CD4-positive, alpha-beta T cell treated with Interleukin-4 for 1 hour (primary cell): ENCODE results near the gene SRP68.

Source experiments
- DNase-seq, 2 donors: peaks; one replicate each; pipeline ENCODE4 v3.0.0-alpha.2; 2020 to 2022

The SRP68 gene

DNA sequence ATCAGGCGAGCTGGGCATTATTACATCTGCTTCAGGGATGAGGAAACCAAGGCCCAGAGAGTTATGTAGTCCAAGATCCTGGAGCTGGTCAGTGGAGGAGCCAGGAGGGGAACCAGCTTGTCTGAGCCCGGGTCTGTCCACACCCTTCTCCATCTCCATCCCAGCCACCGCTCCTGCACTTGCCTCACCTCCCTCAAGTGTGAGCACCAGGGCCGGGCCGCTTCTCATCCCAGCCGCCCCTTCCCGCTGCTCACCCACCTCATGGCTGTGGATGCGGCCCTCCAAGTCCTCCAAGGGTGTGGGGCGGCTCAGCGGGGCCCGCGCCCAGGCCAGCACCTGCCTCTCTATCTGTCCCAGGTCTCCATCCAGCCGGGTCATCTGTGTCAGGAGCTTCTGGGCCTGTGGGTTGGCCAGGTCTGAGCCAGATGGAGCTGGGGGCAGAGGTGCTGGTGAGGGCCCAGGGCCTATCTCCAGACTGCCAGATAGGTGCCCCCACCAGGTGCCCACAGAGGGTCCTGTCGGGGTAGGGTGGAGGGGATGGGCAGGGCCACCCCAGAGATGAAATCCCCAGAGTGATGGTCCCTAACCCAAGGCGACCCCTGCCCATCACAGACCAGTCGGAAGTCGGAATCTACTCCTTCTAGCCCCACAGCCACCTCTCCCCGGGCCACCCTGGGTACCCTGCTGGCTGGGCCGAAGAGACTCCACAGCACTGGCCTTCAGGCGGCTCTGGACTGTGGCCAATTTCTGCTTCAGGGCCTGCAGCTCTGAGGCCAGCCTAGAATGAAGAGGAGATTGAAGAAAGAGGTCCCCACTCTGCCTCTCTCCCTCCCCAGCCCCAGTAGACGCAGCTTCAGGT, 54.6 kb downstream of the SRP68 start:
- no peak for DNase-seq

DNA sequence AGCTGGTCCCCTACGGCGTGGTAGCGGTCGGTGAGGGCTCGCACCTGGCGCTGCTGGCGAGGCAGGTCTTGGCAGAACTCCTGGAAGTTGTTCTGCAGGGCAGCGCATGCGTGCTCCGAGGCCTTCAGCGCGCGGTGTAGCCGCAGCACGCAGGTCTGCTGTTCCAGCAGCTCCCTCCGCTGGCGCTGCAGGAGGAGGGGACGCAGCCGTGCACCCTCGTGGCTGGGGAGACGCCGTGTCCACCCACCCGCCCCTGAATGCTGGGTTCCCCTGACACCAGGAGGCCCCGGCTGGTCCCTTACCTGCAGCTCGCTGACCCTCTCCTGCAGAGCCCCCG, 57.4 kb downstream of the SRP68 start:
- DNase-seq = no peak

DNA sequence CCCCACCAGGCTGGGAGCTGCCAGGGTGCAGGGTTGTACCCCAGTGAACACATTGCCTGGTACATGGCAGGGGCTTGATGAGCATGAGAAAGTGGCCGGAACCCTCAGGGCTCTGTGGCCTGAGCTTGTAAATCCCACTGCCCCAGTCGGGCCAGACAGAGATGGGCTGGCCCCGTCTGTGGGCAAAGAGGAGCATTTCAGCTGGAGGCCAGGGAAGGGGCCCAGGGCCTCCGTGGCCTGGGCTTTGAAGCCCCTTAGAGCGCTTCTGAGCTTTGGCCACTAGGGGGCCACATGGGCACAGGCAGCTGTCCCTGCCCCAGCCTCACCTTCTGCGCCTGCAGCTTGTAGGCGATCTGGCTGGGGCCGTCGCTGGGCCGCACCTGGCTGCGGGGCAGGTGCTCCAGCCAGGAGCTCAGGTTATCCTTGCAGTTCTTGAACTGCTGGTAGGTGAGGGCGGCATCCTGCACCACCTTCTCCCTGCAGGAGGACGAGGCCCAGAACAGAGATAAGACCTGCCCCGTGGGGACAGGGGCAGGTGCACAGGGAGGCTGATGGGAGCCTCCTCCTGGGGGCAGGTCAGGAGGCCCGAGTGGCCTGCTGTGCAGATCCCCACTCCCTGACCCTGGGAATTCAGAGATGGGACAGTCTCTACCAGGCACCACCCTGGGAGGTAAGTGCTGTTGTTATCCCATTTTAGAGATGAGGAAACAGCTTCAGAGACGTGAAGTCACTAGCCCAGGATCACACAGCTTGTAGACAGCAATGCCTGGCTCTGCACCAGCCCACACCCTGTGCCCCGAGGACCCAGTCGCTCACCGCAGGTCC, 58.0 kb downstream of the SRP68 start:
- peak; percentile 78 to 80 for DNase-seq

DNA sequence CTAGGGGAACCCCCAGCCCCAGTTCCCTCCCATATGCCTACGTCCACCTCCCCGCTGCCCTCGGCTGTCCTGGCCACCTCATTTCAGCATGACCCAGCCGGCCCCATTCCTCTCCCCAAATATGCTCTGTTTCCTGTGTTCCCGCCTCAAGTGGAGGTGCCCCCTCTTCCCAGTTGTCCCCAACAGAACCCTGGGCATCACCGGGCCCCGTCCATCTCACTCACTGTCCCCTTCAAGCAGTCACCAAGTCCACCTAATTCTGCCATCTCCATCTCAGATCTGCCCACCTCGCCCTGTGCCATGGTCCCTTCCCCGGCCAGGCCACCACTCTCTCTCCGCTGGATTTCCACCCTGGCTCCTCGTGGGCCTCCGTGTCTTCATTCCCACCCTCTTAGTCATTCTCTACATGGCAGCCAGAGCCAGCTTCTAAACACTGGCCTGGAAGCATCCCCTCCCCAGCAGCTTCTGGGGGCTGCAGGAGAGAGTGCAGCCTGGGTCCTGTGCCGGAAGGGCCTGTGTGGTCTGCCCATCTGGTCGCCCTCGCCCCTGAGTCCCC, 58.9 kb downstream of the SRP68 start:
- no peak for DNase-seq

DNA sequence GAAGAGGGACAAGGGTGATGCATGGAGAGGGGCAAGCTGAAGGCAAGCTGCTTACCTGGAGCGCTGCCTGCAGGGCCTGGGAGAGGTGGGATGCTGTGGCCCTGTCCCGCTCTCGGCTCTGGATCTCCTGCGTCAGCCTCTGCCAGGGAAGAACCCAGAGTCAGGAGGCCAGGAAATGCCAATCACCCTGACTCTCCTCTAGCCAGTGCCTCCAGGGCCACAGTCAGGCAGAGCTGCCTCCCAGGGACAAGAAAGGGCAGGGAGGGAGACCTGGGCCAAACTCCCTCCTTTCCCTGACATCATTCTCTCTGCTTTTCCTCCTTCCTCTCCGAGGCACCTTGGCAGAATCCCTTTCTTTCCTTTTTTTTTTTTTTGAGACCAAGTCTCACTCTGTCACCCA, 60.4 kb downstream of the SRP68 start:
- no peak for DNase-seq

DNA sequence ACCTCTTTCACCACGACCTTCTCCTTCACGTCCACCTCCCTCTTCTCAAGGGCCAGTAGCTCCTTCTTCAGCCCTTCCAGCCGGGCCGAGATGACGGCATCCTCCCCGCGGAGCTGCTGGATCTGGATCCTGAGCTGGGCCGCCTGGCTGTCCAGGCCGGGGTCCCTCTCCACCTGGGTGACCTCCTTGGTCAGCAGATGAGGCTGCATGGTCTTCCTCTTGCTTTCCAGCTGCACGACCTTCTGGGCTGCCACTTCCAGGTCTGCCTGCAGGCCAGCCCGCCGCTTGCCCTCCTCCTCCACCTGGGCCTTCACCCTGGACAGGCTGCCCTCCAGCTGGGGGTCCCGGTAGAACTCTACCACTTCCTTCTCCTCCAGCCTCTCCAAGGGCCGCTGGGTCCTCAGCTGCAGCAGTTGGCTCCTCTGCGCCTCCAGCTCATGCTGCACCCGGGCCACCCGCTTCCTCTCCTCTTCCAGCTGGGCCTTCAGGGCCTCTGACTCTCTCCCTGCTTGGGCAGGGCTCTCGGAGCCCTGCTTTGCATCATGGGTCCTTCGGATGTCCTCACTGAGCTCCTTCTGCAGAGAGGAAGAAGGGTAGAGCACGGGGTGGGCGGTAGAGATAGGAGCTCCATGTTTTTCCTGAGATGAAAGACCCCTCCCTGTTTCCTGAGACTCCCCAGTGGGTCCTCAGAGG, 62.2 kb downstream of the SRP68 start:
- DNase-seq = no peak

DNA sequence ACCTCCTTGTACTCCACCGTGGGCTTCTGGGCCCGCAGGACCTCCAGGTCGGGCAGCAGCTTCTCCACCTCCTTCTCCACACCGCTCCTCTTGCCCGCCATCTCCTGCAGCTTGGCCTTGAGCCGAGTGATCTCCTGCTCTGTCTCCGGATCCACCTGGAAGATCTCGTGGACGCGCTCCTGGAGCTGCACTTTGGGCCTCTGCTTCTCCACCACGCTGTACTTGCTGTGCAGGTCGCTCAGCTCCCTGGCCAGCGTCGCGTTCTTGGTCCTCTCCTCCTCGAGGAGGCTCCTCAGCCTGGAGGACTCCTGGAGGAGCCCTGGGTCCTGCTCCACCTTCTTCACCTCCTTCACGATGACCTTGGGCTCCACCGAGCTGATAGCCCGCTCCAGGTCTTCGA, 62.9 kb downstream of the SRP68 start:
- DNase-seq = no peak

DNA sequence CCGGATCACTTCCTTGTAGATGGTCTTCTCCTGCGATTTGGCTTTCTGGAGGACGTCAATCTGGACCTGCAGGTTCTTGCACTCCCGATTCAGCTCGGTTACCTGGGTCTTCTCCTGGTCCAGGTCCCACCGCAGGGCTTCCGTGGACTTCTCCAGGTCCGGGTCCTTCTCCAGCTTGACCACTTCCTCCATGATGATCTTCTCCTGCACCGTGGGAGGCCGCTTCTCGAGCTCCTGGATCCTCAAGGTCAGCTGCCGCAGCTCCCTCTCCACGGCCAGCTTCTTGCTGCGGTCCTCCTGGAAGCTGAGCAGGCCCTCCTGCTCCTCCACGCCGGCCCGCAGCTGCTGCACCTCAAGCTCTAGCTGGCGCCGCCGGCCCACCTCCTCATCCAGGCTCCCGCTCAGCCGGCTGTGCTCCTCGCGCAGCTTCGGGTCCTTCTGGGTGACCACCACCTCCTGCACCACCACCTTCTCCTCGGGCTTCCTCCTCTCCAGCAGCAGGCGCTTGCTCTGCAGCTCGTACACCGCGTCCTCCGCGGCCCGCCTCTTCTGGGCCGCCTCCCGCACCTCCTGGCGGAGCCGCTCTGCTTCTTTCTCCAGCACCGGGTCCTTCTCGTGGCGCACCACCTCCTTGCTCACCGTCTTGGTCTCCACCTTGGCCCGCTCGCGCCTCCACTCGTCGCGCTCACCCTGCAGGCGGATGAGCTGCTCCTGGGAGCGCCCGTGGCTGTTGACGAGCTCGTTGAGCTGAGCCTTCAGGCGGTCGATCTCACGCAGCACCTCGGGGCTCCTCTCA, 63.5 kb downstream of the SRP68 start:
- no peak for DNase-seq

DNA sequence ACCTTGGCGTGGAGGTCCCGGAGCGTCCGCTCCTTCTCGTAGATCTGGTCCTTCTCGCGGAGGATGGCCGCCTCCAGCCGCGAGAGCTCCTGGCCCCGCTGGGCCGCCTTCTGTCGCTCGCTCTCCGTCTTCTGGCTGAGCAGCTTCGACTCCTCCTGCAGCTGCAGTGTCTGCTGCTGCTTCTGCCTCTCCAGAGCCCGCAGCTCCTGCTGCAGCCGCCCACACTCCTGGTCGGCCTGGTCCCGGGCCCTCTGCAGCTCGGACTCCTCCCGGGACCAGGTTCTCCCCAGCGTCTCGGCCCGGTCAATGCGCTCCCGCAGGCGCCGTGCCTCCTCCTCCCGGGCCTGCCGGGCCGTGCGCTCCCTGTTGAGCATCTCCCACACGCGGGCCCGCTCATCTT, 64.1 kb downstream of the SRP68 start:
- DNase-seq = no peak

DNA sequence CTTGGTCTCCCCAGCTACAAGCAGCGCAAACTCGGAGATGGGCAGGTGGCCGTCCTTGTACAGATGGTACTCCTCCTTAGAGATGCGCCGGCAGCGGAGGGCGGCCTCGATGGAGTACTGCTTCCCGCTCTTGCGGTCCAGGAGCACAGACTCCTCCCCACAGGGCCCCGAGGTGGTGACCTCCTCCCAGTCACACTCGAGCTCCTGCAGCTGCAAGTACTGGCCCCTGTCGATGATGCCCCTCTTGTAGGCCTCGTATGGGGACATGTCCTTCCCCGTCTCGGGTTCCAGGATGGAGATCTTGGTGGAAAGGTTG, 64.5 kb downstream of the SRP68 start:
- no peak for DNase-seq

DNA sequence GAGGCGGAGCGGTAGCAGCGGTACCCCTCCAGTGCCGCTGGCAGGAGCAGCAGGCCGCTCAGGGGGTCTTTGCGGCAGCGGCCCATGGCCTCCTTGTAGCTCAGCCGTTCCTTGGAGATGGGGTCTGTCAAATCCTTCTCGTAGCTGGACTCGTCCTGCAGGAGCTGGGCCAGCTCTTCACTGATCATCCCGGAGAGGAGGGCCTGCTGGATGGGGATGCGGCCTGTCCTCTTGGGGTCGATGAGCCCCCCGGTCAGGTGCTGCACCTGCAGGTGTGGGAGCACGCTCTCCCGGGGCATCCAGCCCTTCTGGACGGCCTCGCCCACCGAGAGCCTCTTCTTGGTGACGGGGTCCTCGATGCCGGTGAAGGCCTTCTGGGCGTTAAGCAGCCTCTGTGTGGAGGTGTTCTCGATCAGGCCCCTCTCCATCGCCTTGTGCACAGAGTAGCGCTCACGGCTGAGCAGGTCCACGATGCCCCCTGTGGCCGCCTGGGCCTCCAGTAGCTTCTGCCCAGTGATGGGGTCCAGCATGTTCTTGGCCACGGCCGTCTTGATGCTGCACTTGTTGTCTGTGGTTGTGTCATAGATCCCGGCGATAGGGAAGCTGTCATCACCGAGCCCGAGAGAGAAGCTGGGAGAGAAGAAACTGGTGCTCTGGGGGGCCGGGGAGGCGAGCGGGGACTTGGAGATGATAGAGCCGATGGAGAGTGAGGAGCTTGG, 65.0 kb downstream of the SRP68 start:
- DNase-seq = no peak

DNA sequence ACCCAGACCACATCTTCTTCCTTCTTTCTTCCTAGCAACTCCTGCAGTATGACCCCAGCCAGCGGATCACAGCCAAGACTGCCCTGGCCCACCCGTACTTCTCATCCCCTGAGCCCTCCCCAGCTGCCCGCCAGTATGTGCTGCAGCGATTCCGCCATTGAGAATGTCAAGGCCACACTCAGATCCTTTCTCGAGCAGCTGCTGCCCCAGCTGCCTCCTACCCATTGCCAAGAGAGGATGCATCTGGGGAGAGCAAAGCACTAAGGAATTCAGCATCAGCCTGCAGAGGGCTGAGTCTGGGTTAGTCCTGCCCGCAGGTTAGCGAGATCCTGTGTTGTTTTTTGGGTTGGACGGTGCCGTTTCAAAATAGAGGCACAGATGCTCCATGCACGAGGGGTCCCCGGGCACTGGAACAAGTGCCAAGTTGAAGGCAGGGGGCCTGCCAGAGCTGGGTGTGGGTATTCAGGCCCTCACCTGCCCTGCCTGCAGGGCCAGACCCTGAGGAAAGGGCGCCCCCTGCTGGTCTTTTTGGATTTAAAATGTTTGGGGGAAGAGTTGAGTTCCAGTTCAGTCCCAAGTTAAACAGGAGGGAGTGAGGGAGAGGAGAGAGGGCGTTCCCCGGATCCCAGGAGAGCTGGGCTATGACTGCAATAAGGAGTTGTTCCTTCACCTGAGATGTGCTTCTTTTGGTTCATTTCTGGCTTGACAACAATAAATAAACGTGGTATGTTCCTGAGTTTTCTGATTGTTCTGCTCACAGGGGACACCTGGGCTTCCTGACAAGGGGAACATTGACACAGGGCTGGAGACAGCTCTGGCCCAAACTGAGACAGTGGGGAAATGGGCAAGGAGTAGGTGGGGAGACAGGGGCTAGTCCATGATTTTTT, 66.8 kb downstream of the SRP68 start:
- peak; percentile 74 to 77 for DNase-seq

DNA sequence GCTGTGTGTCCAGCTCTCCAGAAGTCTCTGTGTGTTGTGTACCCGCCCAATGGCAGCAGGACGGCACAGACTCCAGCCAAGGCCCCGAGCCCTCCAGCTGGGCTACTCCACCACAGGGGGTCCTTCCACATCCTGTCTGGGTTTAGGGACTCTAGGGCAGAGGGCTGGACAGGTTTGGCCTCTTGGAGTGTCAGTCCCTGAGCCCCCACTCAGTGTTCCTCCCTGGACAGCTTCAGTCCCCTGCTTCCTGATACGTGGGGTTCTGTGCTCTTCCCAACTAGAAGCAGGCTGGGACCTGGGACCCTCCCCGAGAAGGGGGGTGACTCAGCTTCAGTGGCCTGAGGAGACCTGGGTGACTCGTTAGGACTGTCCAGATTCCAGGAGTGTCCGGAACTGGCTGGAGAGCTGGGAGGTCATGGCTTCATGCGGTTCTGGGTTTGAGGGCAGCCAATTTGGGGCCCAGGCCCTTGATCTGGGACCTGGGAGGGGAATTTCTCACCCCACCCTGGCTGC, 67.5 kb downstream of the SRP68 start:
- DNase-seq = no peak

DNA sequence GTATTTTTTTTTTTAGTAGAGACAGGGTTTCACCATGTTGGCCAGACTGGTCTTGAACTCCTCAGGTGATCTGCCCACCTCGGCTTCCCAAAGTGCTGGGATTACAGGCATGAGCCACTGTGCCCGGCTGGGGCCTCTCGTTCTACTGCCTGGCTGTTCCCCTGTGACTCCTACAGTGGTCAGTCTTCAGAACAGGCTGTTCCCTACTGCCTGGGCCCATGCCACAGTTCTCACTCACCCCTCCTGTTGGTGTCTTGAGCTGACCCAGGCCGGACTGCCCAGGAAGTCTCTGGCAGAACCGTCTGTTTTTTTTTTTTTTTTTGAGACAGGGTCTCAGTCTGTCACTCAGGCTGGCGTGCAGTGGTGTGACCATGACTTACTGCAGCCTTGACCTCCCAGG, 68.4 kb downstream of the SRP68 start:
- no peak for DNase-seq

DNA sequence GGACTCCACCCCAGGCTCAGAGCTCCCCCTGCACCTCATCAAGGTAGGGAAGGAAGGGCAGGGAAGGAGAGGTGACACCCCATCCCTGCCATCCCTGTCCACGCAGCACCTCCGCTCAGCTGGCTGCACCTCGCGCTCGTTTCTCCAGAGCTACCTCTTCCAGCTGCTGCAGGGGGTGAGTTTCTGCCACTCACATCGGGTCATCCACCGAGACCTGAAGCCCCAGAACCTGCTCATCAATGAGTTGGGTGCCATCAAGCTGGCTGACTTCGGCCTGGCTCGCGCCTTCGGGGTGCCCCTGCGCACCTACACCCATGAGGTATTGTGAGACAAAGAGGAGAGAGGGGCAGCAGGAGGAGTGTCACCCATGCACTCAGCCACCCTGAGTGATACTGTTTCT, 70.2 kb downstream of the SRP68 start:
- DNase-seq = no peak

DNA sequence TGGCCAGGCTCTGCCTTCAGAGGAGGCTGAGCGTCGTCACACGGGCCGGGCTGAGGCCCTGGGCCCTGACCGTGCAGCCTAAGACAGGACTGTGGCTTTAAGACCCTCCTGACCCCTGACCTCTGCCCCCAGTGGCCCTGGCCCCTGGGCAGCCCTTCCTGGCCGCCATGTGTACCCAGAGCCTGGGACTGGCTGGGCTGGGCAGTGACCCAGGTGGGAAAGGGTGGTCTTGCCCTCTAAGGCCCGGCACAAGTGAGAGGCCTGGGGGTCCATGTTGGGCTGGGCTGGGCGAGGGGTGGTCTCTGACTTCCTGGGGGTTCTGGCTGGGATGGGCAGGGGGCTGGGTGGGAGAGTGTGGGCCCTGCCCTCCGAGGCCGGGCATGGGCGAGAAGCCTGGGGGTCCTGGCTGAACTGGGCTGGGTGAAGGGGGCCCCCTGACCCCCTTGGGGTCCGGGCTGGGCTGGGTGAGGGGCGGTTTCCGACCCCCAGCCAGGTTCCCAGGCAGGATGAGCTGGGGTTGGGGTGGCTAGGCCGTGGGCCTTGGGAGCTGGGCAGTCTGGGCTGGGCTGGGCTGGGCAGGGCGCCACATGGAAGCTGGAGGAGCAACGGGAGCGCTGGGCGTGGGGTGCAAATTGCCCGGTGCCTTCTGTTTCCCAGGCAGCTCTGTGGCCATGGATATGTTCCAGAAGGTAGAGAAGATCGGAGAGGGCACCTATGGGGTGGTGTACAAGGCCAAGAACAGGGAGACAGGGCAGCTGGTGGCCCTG, 71.4 kb downstream of the SRP68 start, which contains the start of gene CDK3:
Gene CDK3 (plus strand): TSS at position 101 of the 767 bp plus-strand sequence. CDS start 571 bp downstream, at position 672.
- DNase-seq = no peak

DNA sequence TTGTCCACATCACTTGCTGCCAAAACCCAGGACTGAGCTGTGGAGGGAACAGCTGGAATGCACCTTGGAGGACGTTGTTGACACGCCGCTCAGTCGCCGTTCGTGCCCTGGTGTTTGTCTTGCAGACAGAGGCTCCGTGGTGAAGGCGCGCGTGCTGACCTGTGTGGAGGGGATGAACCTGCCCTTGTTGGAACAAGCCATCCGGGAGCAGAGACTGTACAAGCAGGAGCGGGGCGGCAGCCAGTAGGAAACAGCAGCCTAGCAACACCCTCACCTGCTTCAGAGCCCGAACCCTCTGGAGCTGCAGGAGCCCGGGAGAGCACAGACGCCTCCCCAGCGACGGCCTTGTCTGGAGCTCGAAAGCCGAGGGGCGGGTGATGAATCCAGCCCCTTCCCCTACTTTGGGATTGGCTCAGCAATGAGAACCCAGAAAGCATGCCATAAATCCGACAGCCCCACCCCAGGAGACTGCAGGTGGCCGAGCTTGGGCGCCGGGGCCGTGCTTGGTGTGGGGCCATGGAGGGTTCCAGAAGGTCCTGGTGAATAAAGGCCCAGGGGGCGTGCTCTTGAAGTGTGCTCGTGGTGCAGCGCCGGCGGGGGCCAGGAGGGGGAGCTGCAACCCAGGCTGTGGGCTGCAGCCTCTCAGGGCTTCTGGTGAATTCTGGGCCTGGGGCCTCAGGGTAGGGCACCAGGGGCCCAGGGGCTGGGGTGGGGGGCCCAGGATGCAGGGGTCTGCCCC, 72.1 kb downstream of the SRP68 start:
- DNase-seq = peak; percentile 49 to 54

DNA sequence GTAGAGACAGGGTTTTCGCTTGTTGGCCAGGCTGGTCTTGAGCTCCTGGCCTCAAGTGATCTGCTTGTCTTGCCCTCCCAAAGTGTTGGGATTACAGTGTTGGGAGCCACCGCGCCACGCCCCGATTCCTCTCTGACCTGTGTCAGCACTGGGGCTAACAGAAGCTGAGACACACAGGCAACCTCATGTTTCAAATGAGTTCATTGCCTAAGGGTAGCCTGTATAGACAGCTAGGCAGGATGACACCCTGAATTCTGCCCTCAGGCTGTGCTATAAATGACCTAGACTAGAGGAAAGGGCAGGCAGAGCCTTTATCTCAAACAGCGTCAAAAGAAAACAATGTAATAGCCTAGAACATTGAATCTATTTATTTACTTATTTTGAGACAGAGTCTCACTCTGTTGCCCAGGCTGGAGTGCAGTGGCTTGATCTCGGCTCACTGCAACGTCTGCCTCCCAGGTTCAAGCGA, 74.0 kb downstream of the SRP68 start:
- DNase-seq = no peak
